Measurements from ENCODE around the gene NTNG1. TPM values are rescaled to one million over a fixed set of nuclear protein-coding genes. Genes with fewer than 3 reads are reported as not detected.

The NTNG1 gene
- total RNA-seq, 1 experiment from 2014 or later: not detected

DNA sequence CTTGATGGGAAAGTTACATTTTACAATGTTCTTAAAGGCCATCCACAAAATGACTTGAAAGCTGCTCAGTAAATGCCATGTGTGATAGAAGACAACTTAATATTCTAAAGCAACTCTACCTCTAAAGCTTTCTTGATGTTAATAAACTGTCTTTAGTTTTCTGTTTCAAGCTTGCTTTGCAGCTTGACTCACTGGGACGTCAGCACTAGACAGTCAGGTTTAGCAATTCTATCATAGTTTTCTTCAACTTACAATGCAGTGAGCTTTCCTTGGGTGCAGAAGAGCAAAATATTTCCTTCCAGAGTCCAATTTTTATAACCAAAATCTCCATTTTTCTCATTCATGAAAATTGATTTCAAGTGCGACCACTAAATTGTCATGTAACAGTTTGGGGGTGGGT is 273.1 kb downstream of the NTNG1 start:
- TF ChIP-seq, protein P1, sequence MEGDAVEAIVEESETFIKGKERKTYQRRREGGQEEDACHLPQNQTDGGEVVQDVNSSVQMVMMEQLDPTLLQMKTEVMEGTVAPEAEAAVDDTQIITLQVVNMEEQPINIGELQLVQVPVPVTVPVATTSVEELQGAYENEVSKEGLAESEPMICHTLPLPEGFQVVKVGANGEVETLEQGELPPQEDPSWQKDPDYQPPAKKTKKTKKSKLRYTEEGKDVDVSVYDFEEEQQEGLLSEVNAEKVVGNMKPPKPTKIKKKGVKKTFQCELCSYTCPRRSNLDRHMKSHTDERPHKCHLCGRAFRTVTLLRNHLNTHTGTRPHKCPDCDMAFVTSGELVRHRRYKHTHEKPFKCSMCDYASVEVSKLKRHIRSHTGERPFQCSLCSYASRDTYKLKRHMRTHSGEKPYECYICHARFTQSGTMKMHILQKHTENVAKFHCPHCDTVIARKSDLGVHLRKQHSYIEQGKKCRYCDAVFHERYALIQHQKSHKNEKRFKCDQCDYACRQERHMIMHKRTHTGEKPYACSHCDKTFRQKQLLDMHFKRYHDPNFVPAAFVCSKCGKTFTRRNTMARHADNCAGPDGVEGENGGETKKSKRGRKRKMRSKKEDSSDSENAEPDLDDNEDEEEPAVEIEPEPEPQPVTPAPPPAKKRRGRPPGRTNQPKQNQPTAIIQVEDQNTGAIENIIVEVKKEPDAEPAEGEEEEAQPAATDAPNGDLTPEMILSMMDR (IDR thresholded peaks at IDR 0.05; ENCODE audit: unreplicated experiment): no peak
- no peaks in the 10 kb centered on the region for H3K27me3 Mint-ChIP-seq (ENCODE audit: insufficient read depth, unreplicated experiment)
- no peak overlapping the region for H3K4me3 Mint-ChIP-seq (ENCODE audit: unreplicated experiment)
- no peaks in the 10 kb centered on the region for H3K9me3 Mint-ChIP-seq (ENCODE audit: unreplicated experiment)
- no peaks in the 10 kb centered on the region for H3K4me1 Mint-ChIP-seq (ENCODE audit: insufficient read depth, unreplicated experiment)
- ChIA-PET CTCF (interaction anchor here (0.7 to 0.8 kb wide), 2 partner anchors 9 to 112 kb away, joined by 3 read pairs; no protein-coding TSS in a partner anchor), POLR2A (interaction anchor here (0.6 kb wide), 1 partner anchor 15 kb away, joined by 3 read pairs; no protein-coding TSS in a partner anchor)
- no peak overlapping the region for H3K27ac Mint-ChIP-seq (ENCODE audit: low read depth, unreplicated experiment)
- no peaks in the 10 kb centered on the region for H3K36me3 Mint-ChIP-seq (ENCODE audit: insufficient read depth, unreplicated experiment)
- BruUV-seq (replicated peaks): no TSS peak
- DNase-seq (ENCODE audit: unreplicated experiment): no peak
- intact Hi-C loops (cut with micrococcal nuclease): no loop called here

DNA sequence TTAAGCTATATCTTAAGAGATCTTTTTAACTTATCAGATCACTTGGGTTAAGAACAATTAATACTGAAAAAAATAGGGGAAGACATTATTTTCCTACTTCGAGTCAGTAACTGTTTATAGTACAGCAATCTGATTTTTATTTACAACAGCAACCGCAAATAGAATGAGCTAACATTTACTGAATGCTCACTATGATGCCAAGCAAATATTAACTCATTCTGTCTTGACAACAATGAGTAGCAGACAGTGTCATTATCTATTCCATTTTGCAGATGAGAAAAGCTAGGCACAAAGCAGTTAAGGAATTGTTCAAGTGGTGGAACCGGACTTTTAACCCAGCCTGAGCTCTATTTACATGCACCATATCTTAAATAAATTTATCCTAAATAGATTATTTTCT is 273.7 kb downstream of the NTNG1 start:
- Mint-ChIP-seq H3K27me3 (ENCODE audit: insufficient read depth, unreplicated experiment) (no peaks in the 10 kb centered on the region), H3K4me3 (ENCODE audit: unreplicated experiment) (no peak overlapping the region), H3K4me1 (ENCODE audit: insufficient read depth, unreplicated experiment) (no peaks in the 10 kb centered on the region), H3K9me3 (ENCODE audit: unreplicated experiment) (no peaks in the 10 kb centered on the region), H3K36me3 (ENCODE audit: insufficient read depth, unreplicated experiment) (no peaks in the 10 kb centered on the region), H3K27ac (ENCODE audit: low read depth, unreplicated experiment) (no peak overlapping the region)
- POLR2A ChIA-PET: interaction anchor here (0.6 kb wide), 1 partner anchor 16 kb away, joined by 3 read pairs; no protein-coding TSS in a partner anchor
- intact Hi-C loops (cut with micrococcal nuclease): no loop called here
- CTCF ChIA-PET: interaction anchor here (0.7 to 2.7 kb wide), 4 partner anchors 7 to 138 kb away, joined by 3 to 11 read pairs (median 4); no protein-coding TSS in a partner anchor
- TF ChIP-seq, protein P1 (IDR thresholded peaks at IDR 0.05; ENCODE audit: unreplicated experiment): no peak
- no peak for DNase-seq (ENCODE audit: unreplicated experiment)
- no TSS peak for BruUV-seq (replicated peaks)

DNA sequence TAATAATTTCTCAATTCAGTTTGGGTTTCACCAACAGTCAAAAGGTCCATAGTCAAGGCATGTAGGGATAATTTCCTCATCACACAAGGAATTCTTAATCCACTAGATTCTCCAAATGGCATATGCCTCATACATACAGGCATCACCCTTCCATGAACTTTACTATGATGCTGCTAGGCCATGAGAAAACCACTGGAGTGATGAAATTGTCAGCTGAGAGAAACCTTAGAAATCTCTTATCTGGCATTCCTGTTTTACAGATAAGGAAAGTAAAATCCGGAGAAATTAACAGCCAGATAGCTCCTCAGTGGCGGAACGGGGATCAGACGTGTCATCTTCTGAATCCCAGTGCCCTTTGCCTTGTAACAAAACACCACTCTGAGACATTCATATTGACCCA is 274.4 kb downstream of the NTNG1 start:
- intact Hi-C loops (cut with micrococcal nuclease): no loop called here
- Mint-ChIP-seq H3K9me3 (ENCODE audit: unreplicated experiment) (no peaks in the 10 kb centered on the region), H3K27ac (ENCODE audit: low read depth, unreplicated experiment) (no peak overlapping the region), H3K36me3 (ENCODE audit: insufficient read depth, unreplicated experiment) (no peaks in the 10 kb centered on the region), H3K4me3 (ENCODE audit: unreplicated experiment) (no peak overlapping the region), H3K27me3 (ENCODE audit: insufficient read depth, unreplicated experiment) (no peaks in the 10 kb centered on the region), H3K4me1 (ENCODE audit: insufficient read depth, unreplicated experiment) (no peaks in the 10 kb centered on the region)
- TF ChIP-seq, protein P1 (IDR thresholded peaks at IDR 0.05; ENCODE audit: unreplicated experiment): no peak
- ChIA-PET POLR2A (interaction anchor here (0.7 kb wide), 1 partner anchor 60 kb away, joined by 3 read pairs; no protein-coding TSS in a partner anchor), CTCF (interaction anchor here (0.7 to 2.7 kb wide), 4 partner anchors 8 to 139 kb away, joined by 3 to 11 read pairs (median 4); no protein-coding TSS in a partner anchor)
- BruUV-seq (replicated peaks): no TSS peak
- DNase-seq (ENCODE audit: unreplicated experiment): no peak

DNA sequence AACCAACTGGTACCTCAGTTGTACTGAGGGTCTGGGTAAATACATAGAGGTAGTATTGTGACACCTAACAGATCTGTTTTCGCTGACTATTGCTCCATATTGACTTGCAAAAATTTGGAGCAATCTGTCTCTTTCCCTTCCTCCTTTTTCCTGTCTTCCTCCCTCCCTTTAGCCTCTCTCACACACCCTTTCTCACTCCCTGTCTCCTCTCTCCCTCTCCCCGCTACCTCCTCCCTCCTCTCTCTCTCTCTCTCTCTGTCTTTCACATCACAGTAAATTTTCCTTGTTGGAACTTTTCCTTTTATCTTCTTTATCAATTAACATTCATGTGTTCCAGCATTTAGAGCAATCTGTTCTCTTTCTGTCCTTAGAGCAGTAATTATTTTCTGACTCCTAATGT is 278.2 kb downstream of the NTNG1 start:
- Mint-ChIP-seq H3K36me3 (ENCODE audit: insufficient read depth, unreplicated experiment) (no peaks in the 10 kb centered on the region), H3K9me3 (ENCODE audit: unreplicated experiment) (no peaks in the 10 kb centered on the region), H3K27me3 (ENCODE audit: insufficient read depth, unreplicated experiment) (no peaks in the 10 kb centered on the region), H3K4me1 (ENCODE audit: insufficient read depth, unreplicated experiment) (no peaks in the 10 kb centered on the region), H3K27ac (ENCODE audit: low read depth, unreplicated experiment) (no peak overlapping the region), H3K4me3 (ENCODE audit: unreplicated experiment) (no peak overlapping the region)
- no peak for DNase-seq (ENCODE audit: unreplicated experiment)
- intact Hi-C loops (cut with micrococcal nuclease): no loop called here
- TF ChIP-seq, protein P1 (IDR thresholded peaks at IDR 0.05; ENCODE audit: unreplicated experiment): no peak
- no TSS peak for BruUV-seq (replicated peaks)
- CTCF ChIA-PET: interaction anchor here (1.2 kb wide), 1 partner anchor 12 kb away, joined by 4 read pairs; no protein-coding TSS in a partner anchor
- POLR2A ChIA-PET: no interaction called here
